PFSK-1 (cell line): ENCODE measurements around the gene DGKA.

Experiments used
- FOXP2 ChIP-seq: optimal IDR thresholded peaks from 2 replicates; pipeline ENCODE3; 2011; ENCODE audit warnings: borderline replicate concordance, control low read depth, inconsistent platforms; ENCODE audit not compliant: insufficient read depth; ENCODE audit errors: extremely low read length, extremely low read depth
- POLR2AphosphoS5 ChIP-seq: IDR thresholded peaks from 2 replicates; pipeline ENCODE4 v1.6.1; 2012; ENCODE audit warnings: low read depth, mild to moderate bottlenecking, control low read depth, low read length, moderate library complexity
- SIN3A ChIP-seq: IDR thresholded peaks from 2 replicates; pipeline ENCODE4 v1.6.1; 2012; ENCODE audit warnings: mild to moderate bottlenecking, low read length, moderate library complexity, borderline replicate concordance; ENCODE audit not compliant: insufficient read depth
- TAF1 ChIP-seq: IDR thresholded peaks from 2 replicates; pipeline ENCODE4 v1.6.1; 2012; ENCODE audit warnings: low read length, control low read depth, borderline replicate concordance; ENCODE audit not compliant: insufficient read depth
- TF ChIP-seq, protein P1 (sequence below), 2 experiments: IDR thresholded peaks; 2 replicates each; pipeline versions ENCODE4 v1.6.1 to v1.8.0; 2011 to 2012; ENCODE audit warnings: low read depth in 2 of 2, low read length in 2 of 2, control low read depth in 1 of 2, inconsistent platforms in 1 of 2, mild to moderate bottlenecking in 1 of 2, moderate library complexity in 1 of 2; ENCODE audit not compliant: insufficient read depth in 1 of 2

DNA sequence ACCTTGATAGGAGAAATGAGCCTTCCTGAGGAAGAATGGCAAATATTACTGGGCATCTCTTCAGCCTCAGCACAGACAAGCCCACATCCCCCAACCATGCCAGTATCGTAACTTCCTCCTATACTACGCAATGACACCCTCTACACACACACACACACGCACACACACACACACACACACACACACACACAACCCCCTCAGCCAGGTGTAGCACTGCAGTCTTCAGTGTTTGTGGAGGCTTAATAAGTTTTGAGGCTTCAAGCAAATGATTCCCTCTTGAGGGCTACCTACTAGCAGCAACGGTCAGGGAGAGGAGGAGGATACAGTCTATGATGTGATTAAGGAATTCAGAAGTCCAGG, 1.6 kb downstream of the DGKA start:
- TF ChIP-seq POLR2AphosphoS5 (no peak), SIN3A (no peak), TAF1 (no peak), FOXP2 (no peak)
- TF ChIP-seq, protein P1, sequence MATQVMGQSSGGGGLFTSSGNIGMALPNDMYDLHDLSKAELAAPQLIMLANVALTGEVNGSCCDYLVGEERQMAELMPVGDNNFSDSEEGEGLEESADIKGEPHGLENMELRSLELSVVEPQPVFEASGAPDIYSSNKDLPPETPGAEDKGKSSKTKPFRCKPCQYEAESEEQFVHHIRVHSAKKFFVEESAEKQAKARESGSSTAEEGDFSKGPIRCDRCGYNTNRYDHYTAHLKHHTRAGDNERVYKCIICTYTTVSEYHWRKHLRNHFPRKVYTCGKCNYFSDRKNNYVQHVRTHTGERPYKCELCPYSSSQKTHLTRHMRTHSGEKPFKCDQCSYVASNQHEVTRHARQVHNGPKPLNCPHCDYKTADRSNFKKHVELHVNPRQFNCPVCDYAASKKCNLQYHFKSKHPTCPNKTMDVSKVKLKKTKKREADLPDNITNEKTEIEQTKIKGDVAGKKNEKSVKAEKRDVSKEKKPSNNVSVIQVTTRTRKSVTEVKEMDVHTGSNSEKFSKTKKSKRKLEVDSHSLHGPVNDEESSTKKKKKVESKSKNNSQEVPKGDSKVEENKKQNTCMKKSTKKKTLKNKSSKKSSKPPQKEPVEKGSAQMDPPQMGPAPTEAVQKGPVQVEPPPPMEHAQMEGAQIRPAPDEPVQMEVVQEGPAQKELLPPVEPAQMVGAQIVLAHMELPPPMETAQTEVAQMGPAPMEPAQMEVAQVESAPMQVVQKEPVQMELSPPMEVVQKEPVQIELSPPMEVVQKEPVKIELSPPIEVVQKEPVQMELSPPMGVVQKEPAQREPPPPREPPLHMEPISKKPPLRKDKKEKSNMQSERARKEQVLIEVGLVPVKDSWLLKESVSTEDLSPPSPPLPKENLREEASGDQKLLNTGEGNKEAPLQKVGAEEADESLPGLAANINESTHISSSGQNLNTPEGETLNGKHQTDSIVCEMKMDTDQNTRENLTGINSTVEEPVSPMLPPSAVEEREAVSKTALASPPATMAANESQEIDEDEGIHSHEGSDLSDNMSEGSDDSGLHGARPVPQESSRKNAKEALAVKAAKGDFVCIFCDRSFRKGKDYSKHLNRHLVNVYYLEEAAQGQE (IDR thresholded peaks at IDR 0.05; ENCODE audit: insufficient read depth in 1 of 2, low read depth in 2 of 2, low read length in 2 of 2): no peak
